Epithelial cell of proximal tubule (primary cell): ENCODE results near the gene GMPPA. TPM values are rescaled to one million over a fixed set of nuclear protein-coding genes. Genes with fewer than 3 reads are reported as not detected.

Experiments
- DNase-seq: peaks from one replicate; pipeline ENCODE4 v3.0.0-alpha.2; 2011; ENCODE audit warnings: low read depth
- H3K4me3 ChIP-seq: 2 replicates; pipeline ENCODE4 v1.5.1; 2011; ENCODE audit warnings: low read depth, mild to moderate bottlenecking, low read length
- total RNA-seq: library from RNA; depleted of rRNA; stranded (reverse); fragments of >200 nt; gene quantifications from 2 replicates; pipeline ENCODE4 v1.2.3, GENCODE V29; 2015
- TF ChIP-seq, protein P1 (sequence below): conservative IDR thresholded peaks from 2 replicates; pipeline ENCODE4 v1.5.1; 2012; ENCODE audit warnings: low read depth, mild to moderate bottlenecking, low read length

The GMPPA gene
- total RNA-seq, 1 donor from 2014 or later: 27.2 TPM

DNA sequence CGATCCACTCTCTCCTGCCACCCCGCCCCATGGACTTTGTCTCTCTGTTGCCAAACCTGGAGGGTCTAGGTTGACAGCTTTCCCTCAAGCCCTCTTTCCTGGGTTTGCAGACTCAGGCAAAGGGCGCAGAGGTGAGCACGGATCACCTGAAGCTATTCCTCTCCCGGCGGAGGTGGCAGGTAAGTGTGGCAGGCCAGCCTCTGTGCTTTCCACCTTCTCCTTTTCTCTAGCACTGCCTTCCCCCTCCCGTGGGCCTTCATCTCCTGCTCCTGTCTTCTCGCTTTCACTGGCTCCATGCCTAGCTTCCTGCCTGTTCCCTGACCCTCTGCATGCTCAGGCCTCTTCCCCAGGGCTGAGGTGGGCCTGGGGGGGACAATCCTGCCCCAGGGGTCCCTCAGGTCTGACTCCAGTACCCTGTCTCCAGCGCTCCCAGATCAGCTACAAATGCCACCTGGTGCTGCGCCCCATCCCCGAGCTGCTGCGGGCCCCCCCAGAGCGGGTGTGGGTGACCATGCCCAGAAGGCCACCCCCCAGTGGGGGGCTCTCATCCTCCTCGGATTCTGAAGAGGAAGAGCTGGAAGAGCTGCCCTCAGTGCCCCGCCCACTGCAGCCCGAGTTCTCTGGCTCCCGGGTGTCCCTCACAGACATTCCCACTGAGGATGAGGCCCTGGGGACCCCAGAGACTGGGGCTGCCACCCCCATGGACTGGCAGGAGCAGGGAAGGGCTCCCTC lies 15.9 kb upstream of the GMPPA start:
- no peak overlapping the region for H3K4me3 ChIP-seq
- TF ChIP-seq, protein P1, sequence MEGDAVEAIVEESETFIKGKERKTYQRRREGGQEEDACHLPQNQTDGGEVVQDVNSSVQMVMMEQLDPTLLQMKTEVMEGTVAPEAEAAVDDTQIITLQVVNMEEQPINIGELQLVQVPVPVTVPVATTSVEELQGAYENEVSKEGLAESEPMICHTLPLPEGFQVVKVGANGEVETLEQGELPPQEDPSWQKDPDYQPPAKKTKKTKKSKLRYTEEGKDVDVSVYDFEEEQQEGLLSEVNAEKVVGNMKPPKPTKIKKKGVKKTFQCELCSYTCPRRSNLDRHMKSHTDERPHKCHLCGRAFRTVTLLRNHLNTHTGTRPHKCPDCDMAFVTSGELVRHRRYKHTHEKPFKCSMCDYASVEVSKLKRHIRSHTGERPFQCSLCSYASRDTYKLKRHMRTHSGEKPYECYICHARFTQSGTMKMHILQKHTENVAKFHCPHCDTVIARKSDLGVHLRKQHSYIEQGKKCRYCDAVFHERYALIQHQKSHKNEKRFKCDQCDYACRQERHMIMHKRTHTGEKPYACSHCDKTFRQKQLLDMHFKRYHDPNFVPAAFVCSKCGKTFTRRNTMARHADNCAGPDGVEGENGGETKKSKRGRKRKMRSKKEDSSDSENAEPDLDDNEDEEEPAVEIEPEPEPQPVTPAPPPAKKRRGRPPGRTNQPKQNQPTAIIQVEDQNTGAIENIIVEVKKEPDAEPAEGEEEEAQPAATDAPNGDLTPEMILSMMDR: no peak
- no peak for DNase-seq

DNA sequence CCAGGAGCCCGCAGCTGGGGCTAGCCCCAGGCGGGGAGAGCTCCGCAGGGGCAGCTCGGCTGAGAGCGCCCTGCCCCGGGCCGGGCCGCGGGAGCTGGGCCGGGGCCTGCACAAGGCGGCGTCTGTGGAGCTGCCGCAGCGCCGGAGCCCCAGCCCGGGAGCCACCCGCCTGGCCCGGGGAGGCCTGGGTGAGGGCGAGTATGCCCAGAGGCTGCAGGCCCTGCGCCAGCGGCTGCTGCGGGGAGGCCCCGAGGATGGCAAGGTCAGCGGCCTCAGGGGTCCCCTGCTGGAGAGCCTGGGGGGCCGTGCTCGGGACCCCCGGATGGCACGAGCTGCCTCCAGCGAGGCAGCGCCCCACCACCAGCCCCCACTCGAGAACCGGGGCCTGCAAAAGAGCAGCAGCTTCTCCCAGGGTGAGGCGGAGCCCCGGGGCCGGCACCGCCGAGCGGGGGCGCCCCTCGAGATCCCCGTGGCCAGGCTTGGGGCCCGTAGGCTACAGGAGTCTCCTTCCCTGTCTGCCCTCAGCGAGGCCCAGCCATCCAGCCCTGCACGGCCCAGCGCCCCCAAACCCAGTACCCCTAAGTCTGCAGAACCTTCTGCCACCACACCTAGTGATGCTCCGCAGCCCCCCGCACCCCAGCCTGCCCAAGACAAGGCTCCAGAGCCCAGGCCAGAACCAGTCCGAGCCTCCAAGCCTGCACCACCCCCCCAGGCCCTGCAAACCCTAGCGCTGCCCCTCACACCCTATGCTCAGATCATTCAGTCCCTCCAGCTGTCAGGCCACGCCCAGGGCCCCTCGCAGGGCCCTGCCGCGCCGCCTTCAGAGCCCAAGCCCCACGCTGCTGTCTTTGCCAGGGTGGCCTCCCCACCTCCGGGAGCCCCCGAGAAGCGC lies 15.0 kb upstream of the GMPPA start:
- no peak for DNase-seq
- H3K4me3 ChIP-seq: no peak overlapping the region

DNA sequence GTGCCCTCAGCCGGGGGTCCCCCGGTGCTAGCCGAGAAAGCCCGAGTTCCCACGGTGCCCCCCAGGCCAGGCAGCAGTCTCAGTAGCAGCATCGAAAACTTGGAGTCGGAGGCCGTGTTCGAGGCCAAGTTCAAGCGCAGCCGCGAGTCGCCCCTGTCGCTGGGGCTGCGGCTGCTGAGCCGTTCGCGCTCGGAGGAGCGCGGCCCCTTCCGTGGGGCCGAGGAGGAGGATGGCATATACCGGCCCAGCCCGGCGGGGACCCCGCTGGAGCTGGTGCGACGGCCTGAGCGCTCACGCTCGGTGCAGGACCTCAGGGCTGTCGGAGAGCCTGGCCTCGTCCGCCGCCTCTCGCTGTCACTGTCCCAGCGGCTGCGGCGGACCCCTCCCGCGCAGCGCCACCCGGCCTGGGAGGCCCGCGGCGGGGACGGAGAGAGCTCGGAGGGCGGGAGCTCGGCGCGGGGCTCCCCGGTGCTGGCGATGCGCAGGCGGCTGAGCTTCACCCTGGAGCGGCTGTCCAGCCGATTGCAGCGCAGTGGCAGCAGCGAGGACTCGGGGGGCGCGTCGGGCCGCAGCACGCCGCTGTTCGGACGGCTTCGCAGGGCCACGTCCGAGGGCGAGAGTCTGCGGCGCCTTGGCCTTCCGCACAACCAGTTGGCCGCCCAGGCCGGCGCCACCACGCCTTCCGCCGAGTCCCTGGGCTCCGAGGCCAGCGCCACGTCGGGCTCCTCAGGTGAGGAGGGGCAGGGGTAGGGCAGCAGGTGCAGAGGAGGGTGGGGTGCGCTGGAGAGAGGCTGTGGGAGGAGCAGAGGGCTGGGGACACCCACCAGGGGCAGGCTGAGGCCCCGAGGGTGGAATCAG lies 14.1 kb upstream of the GMPPA start:
- H3K4me3 ChIP-seq: no peak overlapping the region
- TF ChIP-seq, protein P1: no peak
- no peak for DNase-seq

More for the DNA sequence above, 15.0 kb upstream of the GMPPA start:
- TF ChIP-seq, protein P1: no peak

DNA sequence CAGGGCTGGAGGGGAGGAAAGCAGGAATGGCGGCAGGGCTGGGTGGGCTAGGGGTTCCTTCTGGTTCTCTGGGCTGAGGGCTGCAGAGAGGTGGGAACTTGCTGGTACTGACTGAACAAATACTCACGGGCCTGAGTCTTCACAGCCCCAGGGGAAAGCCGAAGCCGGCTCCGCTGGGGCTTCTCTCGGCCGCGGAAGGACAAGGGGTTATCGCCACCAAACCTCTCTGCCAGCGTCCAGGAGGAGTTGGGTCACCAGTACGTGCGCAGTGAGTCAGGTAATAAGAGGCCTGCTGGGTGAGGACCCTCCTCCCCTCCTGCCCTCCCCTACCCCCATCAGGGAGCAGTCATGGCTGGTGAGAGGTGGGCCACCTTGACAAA lies 13.5 kb upstream of the GMPPA start:
- TF ChIP-seq, protein P1: no peak
- H3K4me3 ChIP-seq: no peak overlapping the region
- DNase-seq: no peak

DNA sequence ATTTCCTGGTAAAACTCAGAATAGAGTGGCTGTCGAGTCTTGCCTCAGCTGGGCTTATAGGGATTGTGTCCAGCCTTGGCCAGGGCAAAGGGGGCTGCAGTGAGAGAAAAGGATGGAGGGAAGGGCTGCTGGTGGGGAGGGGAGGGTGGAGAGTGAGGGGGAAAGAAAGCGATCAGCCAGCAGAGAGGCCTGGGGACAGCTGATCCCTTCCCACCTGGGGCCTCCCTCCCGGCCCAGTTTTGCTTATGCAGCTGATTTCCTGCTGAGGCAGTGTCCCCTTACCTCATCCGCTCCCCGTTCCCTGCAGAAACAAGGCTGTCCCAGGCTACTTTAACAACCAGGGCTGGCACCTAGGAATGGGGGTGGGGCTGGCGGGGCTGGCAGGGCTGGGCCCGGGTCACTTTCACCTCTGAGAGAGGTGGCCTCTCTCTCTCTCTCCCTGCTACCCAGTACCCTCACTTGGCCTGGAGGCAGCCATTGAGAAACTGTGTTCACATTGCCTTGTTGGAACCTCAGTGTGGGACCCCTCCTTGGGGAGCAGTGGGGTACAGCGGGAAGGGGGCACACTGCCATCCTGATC lies 12.2 kb upstream of the GMPPA start:
- TF ChIP-seq, protein P1: no peak
- DNase-seq: no peak
- H3K4me3 ChIP-seq: no peak overlapping the region

DNA sequence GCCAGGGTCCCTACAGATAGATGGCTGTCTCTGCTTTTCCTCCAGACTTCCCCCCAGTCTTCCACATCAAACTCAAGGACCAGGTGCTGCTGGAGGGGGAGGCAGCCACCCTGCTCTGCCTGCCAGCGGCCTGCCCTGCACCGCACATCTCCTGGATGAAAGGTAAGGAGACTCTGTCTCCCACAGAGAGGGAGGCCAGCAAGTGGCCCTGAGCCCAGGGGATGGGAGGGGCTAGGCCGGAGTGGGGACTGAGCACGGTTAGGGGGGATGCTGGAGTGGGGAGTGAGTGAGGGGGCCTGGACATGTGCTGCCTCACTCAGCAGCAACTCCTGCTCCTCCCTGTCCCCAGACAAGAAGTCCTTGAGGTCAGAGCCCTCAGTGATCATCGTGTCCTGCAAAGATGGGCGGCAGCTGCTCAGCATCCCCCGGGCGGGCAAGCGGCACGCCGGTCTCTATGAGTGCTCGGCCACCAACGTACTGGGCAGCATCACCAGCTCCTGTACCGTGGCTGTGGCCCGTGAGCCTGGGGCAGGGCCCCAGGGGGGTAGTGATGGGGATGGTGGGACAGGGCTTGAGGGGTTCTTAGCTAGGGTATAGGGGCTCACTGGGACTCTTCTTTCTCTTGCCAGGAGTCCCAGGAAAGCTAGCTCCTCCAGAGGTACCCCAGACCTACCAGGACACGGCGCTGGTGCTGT lies 10.4 kb upstream of the GMPPA start:
- no peak for DNase-seq
- TF ChIP-seq, protein P1: no peak
- no peak overlapping the region for H3K4me3 ChIP-seq
